Measurements from ENCODE around the gene TRAPPC2.
A peak's percentile ranks its signal among the peaks of the same experiment; 100 is the strongest.

Gene TRAPPC2

GRCh38 chrX:13667919-13668318 is 66.5 kb downstream of the TRAPPC2 start:
- no peak for DNase-seq (ENCODE audit: low read depth)
- no peak for TF ChIP-seq CTCF (IDR thresholded peaks at IDR 0.05; ENCODE audit: control insufficient read depth, insufficient read depth, low read depth, low read length, missing control alignments)
- no peak overlapping the region for H3K4me3 ChIP-seq (ENCODE audit: control insufficient read depth, low read depth, low read length)

- DNase-seq (ENCODE audit: low read depth): no peak
- H3K4me3 ChIP-seq (ENCODE audit: control insufficient read depth, low read depth, low read length): no peak overlapping the region
- no peak for TF ChIP-seq CTCF (IDR thresholded peaks at IDR 0.05; ENCODE audit: control insufficient read depth, insufficient read depth, low read depth, low read length, missing control alignments)
These were observed 67.6 kb downstream of the TRAPPC2 start for GRCh38 chrX:13666836-13667235.

GRCh38 chrX:13664020-13664419 is 70.4 kb downstream of the TRAPPC2 start:
- no peak for TF ChIP-seq CTCF (IDR thresholded peaks at IDR 0.05; ENCODE audit: control insufficient read depth, insufficient read depth, low read depth, low read length, missing control alignments)
- no peak overlapping the region for H3K4me3 ChIP-seq (ENCODE audit: control insufficient read depth, low read depth, low read length)
- DNase-seq (ENCODE audit: low read depth): no peak

- peak; percentile 84 for DNase-seq (ENCODE audit: low read depth)
- no peak for TF ChIP-seq CTCF (IDR thresholded peaks at IDR 0.05; ENCODE audit: control insufficient read depth, insufficient read depth, low read depth, low read length, missing control alignments)
- peak overlapping the region; percentile 9 for H3K4me3 ChIP-seq (ENCODE audit: control insufficient read depth, low read depth, low read length)
These were observed 72.0 kb downstream of the TRAPPC2 start for GRCh38 chrX:13662355-13662791.
